IPS-18a (cell line): Measurements from ENCODE around the gene VKORC1L1.
A peak's percentile ranks its signal among the peaks of the same experiment; 100 is the strongest.
"Not testable (repeated sequence)": the region's sequence is repeated elsewhere in the genome, so short reads cannot be mapped to it uniquely, and the experiment has no call there.

Source experiments
- H3K27ac ChIP-seq: one replicate; pipeline ENCODE4 v1.5.1; 2013; ENCODE audit warnings: low read length
- H3K27me3 ChIP-seq: one replicate; pipeline ENCODE4 v1.6.1; 2013; ENCODE audit warnings: mild to moderate bottlenecking, low read length; ENCODE audit not compliant: control insufficient read depth, insufficient read depth
- H3K36me3 ChIP-seq: one replicate; pipeline ENCODE4 v1.6.1; 2013; ENCODE audit warnings: low read depth, low read length; ENCODE audit not compliant: control insufficient read depth
- H3K4me1 ChIP-seq: one replicate; pipeline ENCODE4 v1.6.1; 2013; ENCODE audit warnings: low read depth, low read length; ENCODE audit not compliant: control insufficient read depth
- H3K4me3 ChIP-seq: one replicate; pipeline ENCODE4 v1.5.1; 2013; ENCODE audit warnings: low read length
- H3K9ac ChIP-seq: one replicate; pipeline ENCODE4 v1.6.1; 2013; ENCODE audit warnings: mild to moderate bottlenecking, low read length, moderate library complexity
- H3K9me3 ChIP-seq: one replicate; pipeline ENCODE4 v1.6.1; 2013; ENCODE audit warnings: low read depth, low read length; ENCODE audit not compliant: control insufficient read depth

The VKORC1L1 gene

DNA sequence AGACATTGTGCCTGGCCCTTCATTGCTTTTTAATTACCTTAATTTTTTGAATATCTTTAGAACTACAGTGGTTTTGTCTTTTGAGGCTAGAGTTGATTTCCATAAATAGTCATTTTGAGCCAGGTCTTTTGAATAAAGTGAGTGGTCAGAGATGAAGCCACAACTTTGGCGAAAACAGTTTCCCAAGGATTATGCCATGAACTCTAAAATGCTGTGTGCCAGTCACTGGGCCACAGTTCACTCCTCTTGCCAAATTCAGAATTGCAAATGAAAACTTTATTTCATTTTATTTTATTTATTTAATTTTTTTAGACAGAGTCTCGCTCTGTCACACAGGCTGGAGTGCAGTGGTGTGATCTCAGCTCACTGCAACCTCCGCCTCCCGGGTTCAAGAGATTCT, 14.2 kb upstream of the VKORC1L1 start:
- H3K4me1 ChIP-seq = not testable (repeated sequence)

DNA sequence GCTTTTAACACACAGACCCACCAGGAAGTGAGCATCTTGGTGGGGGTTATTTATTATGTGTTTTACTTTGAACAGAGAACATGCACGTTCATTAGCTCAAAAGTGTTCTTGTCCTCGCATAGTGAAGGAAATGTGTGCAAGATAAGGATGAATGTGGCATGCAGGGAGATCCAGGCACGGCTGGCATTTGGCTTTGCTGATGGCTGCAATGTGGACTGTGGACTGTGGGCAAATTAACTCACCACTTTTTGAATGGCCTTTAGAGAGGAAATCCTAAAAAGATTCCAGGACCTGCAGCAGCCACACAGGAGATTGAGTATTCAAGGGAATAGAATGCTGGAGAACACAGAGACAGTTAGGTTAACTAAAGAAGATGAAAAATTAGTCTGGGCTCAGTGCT, 6.6 kb upstream of the VKORC1L1 start:
- H3K4me3 ChIP-seq, H3K4me1 ChIP-seq, H3K9ac ChIP-seq, H3K27me3 ChIP-seq, H3K27ac ChIP-seq, H3K36me3 ChIP-seq, H3K9me3 ChIP-seq: not testable (repeated sequence)

More for the DNA sequence above, 14.2 kb upstream of the VKORC1L1 start:
- not testable (repeated sequence) for H3K27ac ChIP-seq, H3K36me3 ChIP-seq, H3K9me3 ChIP-seq, H3K27me3 ChIP-seq, H3K4me3 ChIP-seq, H3K9ac ChIP-seq

DNA sequence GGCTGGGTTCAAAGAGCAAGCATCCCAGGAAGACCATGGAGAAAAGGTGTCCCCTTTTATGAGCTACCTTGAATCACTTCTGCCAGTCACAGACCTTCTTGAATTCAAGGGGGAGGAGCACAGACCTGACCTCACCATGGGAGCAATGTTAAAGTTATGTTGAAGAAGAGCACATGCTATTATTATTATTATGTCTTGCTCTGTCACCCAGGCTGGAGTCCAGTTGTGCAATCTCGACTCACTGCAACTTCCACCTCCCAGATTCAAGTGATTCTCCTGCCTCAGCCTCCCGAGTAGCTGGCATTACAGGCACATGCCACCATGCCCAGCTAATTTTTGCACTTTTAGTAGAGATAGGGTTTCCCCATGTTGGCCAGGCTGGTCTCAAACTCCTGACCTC, 5.2 kb upstream of the VKORC1L1 start:
- H3K9me3 ChIP-seq, H3K4me3 ChIP-seq, H3K9ac ChIP-seq, H3K27me3 ChIP-seq, H3K27ac ChIP-seq, H3K4me1 ChIP-seq, H3K36me3 ChIP-seq: not testable (repeated sequence)

DNA sequence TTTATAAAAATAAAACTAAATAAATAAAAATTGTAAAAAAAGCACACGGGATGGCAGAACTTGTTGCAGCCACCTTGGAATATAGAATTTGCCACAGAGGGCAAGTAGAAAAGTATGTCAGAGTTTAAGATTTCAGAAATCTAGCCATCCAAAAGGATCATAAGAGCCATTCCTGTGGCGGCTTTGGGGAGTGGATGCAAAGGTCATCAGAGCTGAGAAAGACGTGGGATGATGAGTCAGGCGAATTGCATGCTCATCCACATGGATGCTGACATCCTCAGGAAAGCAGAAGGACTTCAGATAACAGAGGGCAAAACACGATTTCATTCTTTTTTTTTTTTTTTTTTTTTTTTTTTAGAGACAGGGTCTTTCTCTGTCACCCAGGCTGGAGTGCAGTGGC, 3.6 kb upstream of the VKORC1L1 start:
- not testable (repeated sequence) for H3K9me3 ChIP-seq, H3K36me3 ChIP-seq, H3K9ac ChIP-seq, H3K27me3 ChIP-seq, H3K4me1 ChIP-seq, H3K4me3 ChIP-seq, H3K27ac ChIP-seq

DNA sequence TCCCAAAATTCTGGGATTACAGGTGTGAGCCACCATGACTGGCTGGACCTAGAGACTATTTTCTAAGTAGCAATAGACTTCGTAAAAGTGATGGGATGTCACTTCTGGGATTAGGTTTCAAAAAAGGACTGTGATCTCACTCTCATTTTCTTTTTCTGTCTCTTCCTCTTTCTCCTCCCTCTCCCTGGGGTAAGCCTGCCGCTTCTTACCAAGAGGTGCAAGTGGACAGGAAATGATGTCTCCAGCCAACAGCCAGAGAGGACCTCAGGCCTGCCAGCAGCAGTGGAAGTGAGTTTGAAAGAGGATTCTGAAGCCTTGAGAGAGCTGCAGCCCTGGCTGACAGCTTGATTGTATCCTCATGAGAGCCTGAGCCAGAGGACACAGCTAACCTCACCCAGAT, 1.4 kb upstream of the VKORC1L1 start:
- H3K4me3 ChIP-seq, H3K9ac ChIP-seq, H3K27me3 ChIP-seq, H3K27ac ChIP-seq, H3K36me3 ChIP-seq, H3K9me3 ChIP-seq, H3K4me1 ChIP-seq: not testable (repeated sequence)

DNA sequence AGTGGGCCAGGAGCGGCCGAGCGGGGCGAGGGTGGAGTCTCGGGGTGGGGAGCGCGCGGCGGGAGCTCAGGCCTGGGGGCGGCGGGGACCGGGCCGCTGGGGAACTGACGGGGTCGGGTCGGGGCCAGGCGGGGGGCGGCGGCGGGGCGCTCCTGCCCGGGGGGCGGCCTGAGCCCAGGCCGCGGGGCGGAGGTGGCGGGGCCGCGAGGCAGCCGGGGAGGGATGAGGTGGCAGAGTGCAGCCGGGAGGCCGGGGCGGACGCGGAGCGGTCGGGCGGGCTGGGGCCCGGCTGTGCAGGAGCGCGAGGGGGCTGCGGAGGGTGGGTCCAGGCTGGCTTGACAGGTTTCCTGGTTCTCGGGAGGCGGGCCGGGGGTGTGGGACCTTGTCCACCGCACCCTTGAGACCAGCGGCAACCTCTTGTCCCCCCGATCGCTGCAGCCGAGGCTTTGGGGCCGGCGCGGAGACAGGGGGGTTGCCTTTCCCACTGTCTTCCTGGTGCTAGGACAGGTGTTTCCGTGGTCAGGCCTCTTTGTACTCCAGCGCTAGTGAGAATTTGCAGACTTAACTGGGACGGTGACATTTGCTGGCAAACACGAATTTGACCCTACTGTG, 814 bp downstream of the VKORC1L1 start:
- not testable (repeated sequence) for H3K27ac ChIP-seq, H3K27me3 ChIP-seq, H3K9me3 ChIP-seq, H3K4me1 ChIP-seq, H3K36me3 ChIP-seq
- Histone ChIP-seq H3K9ac (peak overlapping the region; percentile 70), H3K4me3 (peak overlapping the region; percentile 84)

DNA sequence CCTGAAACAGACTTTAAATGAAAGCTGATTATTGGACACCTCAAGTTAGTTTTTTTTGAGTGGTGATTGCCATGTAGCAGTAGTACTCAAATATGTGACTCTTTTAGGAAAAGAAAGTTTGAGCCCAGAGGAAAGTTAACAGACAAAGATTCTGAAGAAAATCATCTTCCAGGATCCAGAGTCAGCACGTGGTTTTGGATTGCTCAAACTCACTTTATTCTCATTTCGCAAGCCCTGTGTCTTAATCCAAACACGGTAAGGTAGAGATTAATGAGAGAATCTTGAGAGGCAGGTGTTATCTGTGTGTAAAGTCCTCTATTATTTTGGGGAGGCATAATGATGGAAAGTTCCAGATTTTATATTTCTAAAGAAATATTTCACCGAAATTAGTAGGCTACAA, 2.8 kb downstream of the VKORC1L1 start:
- H3K9ac ChIP-seq, H3K36me3 ChIP-seq, H3K27me3 ChIP-seq, H3K4me3 ChIP-seq, H3K4me1 ChIP-seq, H3K9me3 ChIP-seq, H3K27ac ChIP-seq: not testable (repeated sequence)

DNA sequence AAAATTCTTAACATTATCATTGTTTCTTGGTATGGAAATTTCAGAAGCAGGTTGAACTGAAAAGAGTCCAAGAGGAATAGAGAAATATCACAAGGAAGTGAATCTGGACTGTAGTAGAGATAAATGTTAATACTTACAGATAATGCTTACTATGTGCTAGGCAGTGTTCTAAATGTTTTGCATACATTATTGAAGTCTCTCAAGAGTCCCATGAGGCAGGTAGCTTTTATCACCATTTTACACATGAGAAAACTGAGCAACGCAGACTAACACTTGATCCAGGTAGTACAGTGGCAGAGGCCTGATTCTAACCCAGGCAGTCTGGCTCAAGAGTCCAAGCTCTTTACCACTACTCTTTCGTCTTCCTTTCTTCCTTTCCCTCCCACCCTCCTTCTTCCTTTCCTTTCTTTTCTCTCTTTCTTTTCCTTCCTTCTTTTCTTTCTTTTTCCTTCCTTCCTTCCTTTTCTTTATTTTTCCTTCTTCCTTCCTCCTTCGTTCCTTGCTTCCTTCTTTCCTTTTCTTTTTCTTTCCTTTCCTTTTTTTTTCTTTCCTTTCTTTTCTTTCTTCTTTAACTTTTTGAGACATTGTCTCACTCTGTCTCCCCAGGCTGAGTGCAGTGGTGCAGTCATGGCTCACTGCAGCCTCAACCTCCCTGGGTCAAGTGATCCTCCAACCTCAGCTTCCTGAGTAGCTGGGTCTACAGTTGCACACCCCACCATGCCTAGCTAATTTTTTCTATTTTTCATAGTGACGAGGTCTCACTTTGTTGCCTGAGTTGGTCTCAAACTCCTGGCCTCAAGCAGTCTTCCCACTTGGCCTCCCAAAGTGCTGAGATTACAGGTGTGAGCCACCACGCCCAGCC, 6.6 kb downstream of the VKORC1L1 start:
- not testable (repeated sequence) for H3K27me3 ChIP-seq, H3K27ac ChIP-seq, H3K4me3 ChIP-seq, H3K9ac ChIP-seq, H3K36me3 ChIP-seq, H3K9me3 ChIP-seq, H3K4me1 ChIP-seq

DNA sequence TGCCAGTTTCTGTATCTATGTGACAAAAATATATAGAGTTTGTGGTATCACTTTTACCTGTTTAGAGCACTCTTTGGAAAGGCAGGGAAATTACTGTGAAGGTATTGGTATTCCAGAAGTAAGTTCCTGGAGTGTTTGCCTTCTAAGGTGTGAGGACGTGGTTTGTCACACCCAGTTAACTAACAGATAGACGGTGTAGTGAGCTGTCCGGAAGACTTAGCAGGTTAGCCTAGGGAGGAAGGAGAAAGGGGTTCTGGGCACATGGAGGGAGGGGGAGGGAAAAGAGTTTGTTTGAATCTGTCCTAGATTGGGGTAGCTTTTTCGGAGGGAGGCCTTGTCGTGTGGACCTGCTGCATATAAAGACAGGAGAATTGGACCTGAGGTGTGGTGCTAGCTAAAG, 7.4 kb downstream of the VKORC1L1 start:
- H3K27me3 ChIP-seq, H3K36me3 ChIP-seq, H3K4me3 ChIP-seq, H3K9ac ChIP-seq, H3K4me1 ChIP-seq, H3K9me3 ChIP-seq, H3K27ac ChIP-seq: not testable (repeated sequence)

DNA sequence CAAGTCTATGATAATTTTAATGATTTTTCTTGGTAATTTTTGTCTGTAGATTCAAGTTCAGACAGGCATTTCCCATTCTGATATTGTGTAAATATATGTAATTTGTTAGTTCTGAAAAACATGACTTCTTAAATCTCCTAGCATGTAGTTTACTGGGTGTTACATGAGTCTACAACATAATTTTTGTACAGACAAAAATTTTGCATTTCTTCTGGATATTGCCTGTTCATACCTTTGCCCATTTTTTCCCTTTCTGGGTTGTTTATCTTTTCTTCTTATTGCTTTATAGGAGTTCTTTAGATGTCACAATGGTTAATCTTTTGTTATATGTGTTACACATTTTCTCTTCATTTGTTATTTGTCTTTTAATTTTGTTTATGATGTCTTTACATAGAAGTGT, 12.1 kb downstream of the VKORC1L1 start:
- not testable (repeated sequence) for H3K4me1 ChIP-seq, H3K36me3 ChIP-seq

DNA sequence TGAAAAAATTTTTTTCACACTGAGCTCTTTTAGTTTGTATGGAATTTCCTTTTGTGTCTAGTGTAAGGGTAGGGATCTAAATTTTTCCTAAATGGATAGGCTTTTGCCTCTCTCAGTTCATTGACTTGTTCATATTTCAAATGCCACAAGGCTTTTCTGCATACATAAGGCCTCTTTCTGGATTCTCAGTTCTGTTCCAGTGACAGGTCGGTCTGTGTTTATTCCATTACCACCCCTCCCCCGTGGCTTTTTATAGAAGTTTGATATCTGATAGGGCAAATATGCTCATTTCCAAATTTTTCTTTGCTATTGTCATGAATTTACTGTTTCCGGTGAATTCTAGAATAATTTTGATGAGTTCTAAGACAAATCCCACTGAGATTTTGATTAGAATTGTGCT, 12.7 kb downstream of the VKORC1L1 start:
- H3K4me3 ChIP-seq, H3K27me3 ChIP-seq, H3K27ac ChIP-seq, H3K36me3 ChIP-seq, H3K4me1 ChIP-seq, H3K9ac ChIP-seq, H3K9me3 ChIP-seq: not testable (repeated sequence)

More for the DNA sequence above, 12.1 kb downstream of the VKORC1L1 start:
- H3K9ac ChIP-seq, H3K27ac ChIP-seq, H3K27me3 ChIP-seq, H3K9me3 ChIP-seq, H3K4me3 ChIP-seq: not testable (repeated sequence)

DNA sequence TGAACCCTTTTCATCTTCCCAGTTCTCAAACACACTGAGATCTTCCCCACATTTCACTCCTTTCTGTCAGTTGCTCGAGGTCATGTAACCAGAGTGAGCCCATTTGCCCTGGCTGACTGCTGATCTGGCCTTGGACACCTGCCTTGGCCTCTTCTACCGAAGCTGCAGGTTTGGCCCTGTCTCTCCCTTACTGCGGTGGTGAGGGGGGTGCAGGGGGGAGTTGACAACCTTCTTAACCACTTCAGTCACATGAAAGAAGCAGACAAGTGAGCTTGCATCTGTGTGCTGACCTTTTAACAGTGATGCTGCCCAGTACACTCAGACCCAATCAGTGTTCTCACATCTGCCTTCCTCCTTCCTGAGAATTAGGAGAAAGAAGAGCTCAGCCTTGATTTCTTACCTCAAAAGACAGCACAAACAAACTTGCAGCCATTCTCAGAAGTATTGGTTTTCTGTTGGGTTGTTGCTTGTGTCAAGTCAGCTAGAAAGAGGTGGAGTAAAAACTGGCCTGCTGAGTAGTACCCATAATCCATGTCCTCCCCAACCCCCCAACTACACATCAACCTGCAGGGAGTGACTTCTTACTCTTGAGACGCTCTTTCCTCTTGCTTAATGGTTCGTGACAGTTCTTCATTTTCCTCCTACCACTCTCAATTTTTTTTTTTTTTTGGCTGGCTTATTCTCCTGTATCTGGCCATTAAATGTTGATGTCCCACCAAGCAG, 15.7 kb downstream of the VKORC1L1 start:
- H3K36me3 ChIP-seq, H3K9ac ChIP-seq, H3K4me3 ChIP-seq, H3K27me3 ChIP-seq, H3K27ac ChIP-seq, H3K9me3 ChIP-seq, H3K4me1 ChIP-seq: not testable (repeated sequence)
